SKM-1 treated with dmso at 0.1 percent for 144 hours (cell line): ENCODE results near the gene ZNF546.
"Not testable (repeated sequence)": the region's sequence is repeated elsewhere in the genome, so short reads cannot be mapped to it uniquely, and the experiment has no call there.

Source experiments
- DNase-seq: peaks from one replicate; lab custom pipeline; 2025; ENCODE audit not compliant: unreplicated experiment; lab: John Stamatoyannopoulos, UW

Gene ZNF546

DNA sequence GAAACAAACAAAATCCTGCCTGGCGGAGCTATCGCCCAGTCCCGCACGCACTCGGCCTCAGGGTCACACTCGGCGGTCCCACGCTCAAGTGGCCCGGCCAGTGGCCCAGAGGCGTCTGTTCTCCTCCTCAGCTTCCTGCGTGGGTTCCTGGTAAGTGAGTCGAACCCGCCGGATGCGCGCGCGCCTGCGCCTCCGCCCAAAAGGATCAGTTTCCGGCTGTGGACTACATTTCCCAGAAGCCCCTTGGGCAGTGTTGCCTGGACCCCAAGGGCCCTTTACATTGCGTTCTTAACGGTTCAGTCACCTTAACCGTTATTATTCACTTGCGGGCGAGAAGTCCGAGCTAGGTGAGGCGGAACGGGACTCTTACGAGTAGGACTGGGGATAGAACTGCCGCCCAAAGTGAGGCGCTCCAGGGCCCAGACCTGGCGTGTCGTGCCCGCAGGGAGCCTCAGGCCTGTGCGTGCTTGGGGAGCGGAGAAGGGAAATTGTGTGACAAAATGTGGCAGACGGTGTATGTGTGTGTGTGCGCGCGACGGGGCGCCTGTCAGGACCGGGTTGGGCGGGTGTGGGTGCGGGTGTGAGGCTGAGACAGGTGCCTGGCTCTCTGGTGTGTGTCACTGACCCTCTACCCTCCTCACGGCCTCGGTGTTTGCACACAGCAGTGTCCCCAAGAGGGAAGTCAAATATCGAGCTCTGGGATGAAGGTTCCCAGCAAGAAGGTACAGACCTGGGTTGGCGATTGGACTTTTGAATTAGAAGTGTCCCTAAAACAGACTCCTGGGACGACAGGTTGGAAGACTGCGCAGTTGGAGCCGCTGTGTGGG lies at the start of gene ZNF546:
Gene ZNF546, plus strand, starts transcription at position 250 of the 827 bp plus-strand sequence. CDS start 1,267 bp downstream, outside the sequence.
- DNase-seq: peak; percentile 77

GRCh38 chr19:39949026-39949747 lies 47.7 kb upstream of the ZNF546 start:
- DNase-seq: no peak

GRCh38 chr19:39951065-39951650 lies 45.7 kb upstream of the ZNF546 start:
- DNase-seq: no peak

DNA sequence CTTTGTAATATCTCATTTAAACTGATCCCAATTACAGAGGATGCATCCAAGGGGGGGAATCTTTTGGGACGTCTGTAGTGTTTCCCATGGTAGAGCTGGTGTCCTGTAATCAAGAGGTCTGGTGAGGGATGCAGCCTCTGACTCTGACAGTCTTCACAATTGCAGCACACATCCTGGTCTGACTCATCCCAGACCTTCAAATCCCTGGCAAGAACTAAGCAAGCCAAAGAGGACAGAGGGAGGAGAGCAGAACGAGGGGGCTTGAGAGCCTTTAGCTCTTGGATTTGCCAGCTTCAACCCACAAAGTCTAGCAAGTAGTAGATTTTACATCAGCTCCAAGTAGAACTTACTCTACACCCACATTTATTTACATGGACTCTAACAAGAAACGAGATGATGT lies 45.2 kb upstream of the ZNF546 start:
- no peak for DNase-seq

- DNase-seq: no peak
Observed at GRCh38 chr19:39953915-39954314, 42.9 kb upstream of the ZNF546 start.

GRCh38 chr19:39957886-39958285 lies 39.0 kb upstream of the ZNF546 start:
- not testable (repeated sequence) for DNase-seq

DNA sequence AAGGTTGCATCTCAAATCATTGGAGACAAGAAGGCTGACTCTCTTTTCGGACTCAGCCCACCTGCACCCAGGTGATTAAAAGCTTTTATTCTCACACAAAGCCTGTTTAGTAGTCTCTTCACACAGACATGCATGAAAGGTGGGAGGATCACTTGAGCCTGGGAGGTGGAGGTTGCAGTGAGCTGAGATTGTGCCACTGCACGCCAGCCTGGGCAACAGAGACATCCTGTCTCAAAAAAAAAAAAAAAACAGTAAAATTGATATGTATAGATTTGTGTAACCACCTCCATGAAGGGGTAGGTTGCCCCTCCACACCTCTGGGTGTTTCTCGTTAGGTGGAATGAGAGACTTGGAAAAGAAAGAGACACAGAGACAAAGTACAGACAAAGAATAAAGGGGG lies 37.9 kb upstream of the ZNF546 start:
- DNase-seq: not testable (repeated sequence)

DNA sequence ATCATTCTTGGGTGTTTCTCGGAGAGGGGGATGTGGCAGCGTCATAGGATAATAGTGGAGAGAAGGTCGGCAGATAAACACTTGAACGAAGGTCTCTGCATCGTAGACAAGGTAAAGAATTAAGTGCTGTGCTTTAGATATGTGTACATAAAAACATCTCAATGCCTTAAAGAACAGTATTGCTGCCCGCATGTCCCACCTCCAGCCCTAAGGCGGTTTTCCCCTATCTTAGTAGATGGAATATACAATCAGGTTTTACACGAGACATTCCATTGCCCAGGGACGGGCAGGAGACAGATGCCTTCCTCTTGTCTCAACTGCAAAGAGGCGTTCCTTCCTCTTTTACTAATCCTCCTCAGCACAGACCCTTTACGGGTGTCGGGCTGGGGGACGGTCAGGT lies 37.5 kb upstream of the ZNF546 start:
- not testable (repeated sequence) for DNase-seq

GRCh38 chr19:39963898-39964297 lies 33.0 kb upstream of the ZNF546 start:
- DNase-seq: no peak

DNA sequence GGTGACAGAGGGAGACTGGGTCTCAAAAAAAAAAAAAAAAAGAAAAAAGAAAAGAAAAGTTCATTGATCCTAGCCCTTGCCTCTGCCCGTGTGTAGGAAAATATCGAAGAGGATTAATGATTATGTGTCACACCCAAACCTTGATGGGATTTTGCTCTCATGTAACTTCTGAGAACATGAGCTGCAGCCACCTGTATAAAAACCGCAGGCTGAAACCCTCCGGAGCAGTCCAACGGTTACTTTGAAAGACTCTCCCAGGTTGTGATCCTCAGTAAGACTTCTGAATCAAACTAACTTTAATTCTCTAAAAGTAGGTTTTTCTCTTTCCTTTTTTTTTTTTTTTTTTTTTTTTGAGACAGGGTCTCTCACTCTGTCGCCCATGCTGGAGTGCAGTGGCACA lies 30.2 kb upstream of the ZNF546 start:
- DNase-seq: no peak

- no peak for DNase-seq
Observed at GRCh38 chr19:39967561-39967960, 29.3 kb upstream of the ZNF546 start.

DNA sequence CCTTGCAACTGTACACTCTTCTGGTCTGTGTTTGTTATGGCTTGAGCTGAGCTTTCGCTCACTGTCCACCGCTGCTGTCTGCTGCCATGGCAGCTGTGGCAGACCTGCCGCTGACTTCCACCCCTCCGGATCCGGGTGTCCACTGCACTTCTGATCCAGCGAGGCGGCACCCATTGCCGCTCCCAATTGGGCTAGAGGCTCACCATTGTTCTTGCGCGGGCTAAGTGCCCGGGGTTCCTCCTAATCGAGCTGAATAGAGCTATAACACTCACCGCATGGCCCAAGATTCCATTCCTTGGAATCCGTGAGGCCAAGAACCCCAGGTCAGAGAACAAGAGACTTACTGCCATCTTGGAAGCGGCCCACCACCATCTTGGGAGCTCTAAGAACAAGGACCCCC lies 28.1 kb upstream of the ZNF546 start:
- no peak for DNase-seq

DNA sequence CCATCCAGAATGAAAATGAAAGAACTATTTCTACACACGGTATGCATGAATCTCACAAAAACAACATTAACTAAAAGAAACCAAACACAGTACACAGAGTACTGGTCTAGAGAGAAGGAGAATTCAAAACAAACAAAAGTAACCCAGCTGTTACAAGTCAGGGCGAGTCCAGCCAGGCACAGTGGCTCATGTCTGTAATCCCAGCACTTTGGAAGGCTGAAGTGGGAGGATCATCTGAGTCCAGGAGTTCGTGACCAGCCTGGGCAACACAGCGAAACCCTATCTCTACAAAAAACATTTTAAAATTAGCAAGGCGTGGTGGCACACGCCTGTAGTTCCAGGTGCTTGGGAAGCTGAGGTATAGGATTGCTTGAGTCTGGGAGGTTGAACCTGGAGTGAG lies 27.6 kb upstream of the ZNF546 start:
- no peak for DNase-seq

DNA sequence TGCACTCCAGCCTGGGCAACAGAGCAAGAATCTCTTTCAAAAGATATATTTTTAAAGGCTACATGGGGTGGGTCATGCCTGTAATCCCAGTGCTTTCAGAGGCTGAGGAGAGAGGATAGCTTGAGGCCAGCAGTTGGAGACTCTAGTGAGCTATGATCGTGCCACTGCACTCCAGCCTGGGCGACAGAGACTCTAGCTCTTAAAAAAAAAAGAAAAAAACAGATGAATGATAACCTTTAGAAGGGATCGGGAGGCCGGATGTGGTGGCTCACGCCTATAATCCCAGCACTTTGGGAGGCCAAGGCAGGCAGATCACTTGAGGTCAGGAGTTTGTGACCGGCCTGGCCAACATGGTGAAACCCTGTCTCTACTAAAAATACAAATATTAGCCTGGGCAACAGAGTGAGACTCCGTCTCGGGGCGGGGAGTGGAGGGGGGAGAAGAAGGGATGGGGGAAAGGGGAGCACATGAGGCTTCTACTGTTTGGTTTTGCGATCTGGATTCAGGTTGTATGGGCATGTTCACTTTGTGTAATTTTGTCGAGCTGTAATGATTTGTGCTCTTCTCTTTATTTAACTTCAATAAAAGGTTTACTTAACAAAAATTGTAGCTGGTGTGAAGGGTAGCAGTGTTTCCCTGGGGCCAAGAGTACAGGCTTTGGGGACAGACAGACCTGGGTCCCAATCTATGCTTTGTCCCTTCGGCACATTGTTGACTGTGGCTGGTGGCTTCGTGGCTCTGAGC lies 27.0 kb upstream of the ZNF546 start:
- DNase-seq: no peak

DNA sequence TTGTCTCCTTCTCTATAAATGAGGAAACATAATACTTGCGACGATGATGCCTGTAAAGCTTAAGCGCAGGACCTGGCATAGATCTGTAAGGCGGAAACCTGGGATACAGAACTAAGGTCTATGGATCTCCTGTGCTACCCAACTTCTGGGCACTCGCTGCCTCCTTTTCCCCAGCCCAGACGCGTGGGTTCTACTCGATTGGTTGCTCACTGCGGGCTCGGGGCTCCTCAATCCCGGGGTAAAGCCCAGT lies 26.5 kb upstream of the ZNF546 start:
- DNase-seq: peak; percentile 50

- peak; percentile 97 for DNase-seq
Observed at GRCh38 chr19:39970675-39971379, 26.0 kb upstream of the ZNF546 start, which contains the start of gene PSMC4. Gene PSMC4, plus strand, starts transcription at chr19:39971165. Its CDS starts 38 bp downstream, at chr19:39971203.

DNA sequence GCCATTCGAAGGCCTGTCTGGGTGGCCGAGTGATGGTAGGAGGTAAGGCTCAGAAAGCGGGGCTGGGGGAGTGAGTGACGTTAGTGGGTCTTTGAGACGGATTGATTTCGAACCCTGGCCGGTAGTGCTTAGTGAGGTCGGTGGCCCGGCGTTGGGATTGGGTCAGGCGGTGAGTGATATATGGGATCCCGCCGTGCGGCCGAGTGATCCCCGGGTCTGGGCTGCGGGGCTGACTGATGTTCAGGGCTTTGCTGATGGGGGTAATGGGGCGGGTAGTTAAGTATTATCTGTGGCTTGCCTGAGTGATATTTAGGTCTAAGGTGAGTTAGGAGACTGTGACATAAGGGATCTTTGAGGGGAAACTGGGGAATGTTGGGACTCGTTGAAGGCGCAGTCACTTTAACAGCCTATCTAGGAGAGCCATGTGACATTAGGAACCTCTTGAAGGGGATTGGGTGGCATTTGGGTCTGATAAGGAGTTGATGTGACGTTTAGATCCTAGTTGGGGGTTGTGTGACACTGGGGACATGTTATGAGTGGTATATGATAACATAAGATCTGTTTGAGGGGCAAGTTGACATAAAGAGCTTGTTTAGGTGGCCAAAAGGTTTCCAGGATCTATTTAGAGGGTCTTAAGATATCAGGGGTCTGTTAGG lies 25.4 kb upstream of the ZNF546 start:
- DNase-seq: no peak

DNA sequence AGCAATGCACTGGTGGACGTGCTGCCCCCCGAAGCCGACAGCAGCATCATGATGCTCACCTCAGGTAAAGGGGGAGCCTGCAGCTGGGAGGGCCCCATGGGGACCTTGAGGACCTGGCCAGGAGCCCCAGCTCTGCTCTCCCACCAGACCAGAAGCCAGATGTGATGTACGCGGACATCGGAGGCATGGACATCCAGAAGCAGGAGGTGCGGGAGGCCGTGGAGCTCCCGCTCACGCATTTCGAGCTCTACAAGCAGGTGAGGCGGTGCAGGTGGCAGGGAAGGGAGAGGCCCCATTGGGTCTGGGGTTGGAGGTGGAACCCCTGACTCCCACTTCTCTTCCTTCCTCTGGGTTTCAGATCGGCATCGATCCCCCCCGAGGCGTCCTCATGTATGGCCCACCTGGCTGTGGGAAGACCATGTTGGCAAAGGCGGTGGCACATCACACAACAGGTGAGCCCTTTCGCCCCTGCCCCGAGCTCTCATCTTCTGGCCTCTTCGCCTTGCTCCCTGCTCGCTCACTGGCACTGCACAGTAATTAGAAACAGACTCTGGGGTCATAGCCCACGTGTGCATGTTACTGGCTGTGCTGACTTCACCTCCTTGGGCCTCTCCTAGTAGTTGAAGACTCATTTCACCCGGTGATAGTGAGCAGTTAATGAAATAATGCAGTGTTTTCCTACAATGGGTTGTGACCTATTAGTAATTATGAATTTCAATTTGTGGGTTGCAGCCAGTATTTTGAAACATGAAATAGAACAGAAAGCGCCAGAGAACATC lies 22.3 kb upstream of the ZNF546 start:
- no peak for DNase-seq

DNA sequence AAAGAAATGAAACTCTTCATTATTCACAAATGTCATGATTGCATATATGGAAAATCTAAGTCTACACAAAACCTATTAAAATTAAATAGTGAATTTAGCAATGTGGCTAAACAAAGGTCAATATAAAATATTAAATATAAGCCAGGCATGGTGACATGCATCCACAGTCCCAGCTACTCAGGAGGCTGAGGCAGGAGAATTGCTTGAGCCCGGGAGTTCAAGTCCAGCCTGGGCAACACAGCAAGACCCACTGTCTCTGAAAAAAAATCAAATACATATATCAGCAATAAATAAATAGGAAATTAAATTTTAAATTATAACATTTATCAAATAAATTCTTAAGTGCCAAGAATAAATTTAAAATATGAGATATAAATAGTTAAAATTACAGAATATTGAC lies 14.0 kb upstream of the ZNF546 start:
- DNase-seq: no peak
